GM06990 (cell line): ENCODE data around the gene TTC33.

ENCODE experiments used
- DNase-seq: peaks from one replicate; pipeline ENCODE4 v3.0.0-alpha.2; 2011; ENCODE audit not compliant: insufficient read length; ENCODE audit errors: extremely low read depth
- H3K27me3 ChIP-seq: replicated peaks from 2 replicates; pipeline ENCODE4 v1.6.0; 2011; ENCODE audit warnings: low read length; ENCODE audit not compliant: control insufficient read depth, insufficient read depth
- H3K36me3 ChIP-seq: 2 replicates; pipeline ENCODE4 v1.5.1; 2011; ENCODE audit warnings: low read length; ENCODE audit not compliant: control insufficient read depth, insufficient read depth
- H3K4me3 ChIP-seq: replicated peaks from 2 replicates; pipeline ENCODE4 v1.5.1; 2011; ENCODE audit warnings: low read depth, mild to moderate bottlenecking, control low read depth, low read length
- TF ChIP-seq, protein P1 (sequence below): IDR thresholded peaks from 2 replicates; pipeline ENCODE4 v1.5.1; 2011; ENCODE audit warnings: low read length, control low read depth, mild to moderate bottlenecking, inconsistent platforms; ENCODE audit not compliant: insufficient read depth, poor library complexity, severe bottlenecking

TTC33 gene

GRCh38 chr5:40623480-40624420 is 132.0 kb downstream of the TTC33 start:
- H3K27me3 ChIP-seq, result no peaks in the 10 kb centered on the region

DNA sequence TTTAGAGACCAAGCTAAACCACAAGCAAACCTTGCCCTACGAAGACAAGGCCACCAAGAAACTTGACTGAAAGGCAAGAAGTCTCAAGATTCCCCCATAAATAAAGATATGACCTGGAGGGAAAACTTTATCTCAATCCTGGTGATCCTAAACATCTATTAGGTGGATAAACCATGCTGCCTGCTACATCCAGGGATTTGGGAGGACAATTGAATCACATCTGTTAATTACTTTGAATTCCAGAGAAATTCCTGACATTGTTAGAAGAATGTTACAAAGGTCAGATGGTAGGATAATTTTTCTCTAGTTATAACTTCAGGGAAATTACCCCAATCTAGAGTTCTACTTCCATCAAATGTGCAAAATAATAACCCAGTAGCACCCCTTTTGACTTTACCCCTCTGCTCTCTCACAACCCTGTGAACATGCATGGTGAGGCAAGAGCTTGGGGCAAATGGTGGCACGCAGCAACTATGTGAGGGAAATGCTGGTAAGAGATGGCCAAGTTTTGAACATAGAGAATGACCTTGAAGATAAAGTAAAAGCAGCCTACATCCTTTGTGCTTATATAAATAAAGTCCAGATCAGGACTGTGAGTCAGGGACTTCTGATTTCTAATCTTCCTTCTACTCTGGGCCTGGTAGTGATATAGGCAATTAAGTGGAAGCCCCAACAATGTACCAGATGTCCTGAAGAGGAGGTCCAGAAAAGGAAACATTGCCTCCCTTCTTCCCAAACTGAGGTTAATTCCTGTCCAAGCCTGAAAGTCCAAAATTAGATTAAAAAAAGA is 133.1 kb downstream of the TTC33 start:
- DNase-seq, result no peak
- Histone ChIP-seq H3K36me3 (no peaks in the 10 kb centered on the region), H3K4me3 (no peak overlapping the region), H3K27me3 (no peaks in the 10 kb centered on the region)
- TF ChIP-seq, protein P1, sequence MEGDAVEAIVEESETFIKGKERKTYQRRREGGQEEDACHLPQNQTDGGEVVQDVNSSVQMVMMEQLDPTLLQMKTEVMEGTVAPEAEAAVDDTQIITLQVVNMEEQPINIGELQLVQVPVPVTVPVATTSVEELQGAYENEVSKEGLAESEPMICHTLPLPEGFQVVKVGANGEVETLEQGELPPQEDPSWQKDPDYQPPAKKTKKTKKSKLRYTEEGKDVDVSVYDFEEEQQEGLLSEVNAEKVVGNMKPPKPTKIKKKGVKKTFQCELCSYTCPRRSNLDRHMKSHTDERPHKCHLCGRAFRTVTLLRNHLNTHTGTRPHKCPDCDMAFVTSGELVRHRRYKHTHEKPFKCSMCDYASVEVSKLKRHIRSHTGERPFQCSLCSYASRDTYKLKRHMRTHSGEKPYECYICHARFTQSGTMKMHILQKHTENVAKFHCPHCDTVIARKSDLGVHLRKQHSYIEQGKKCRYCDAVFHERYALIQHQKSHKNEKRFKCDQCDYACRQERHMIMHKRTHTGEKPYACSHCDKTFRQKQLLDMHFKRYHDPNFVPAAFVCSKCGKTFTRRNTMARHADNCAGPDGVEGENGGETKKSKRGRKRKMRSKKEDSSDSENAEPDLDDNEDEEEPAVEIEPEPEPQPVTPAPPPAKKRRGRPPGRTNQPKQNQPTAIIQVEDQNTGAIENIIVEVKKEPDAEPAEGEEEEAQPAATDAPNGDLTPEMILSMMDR, result no peak

More at GRCh38 chr5:40623480-40624420, 132.0 kb downstream of the TTC33 start:
- Histone ChIP-seq H3K36me3 (no peaks in the 10 kb centered on the region), H3K4me3 (no peak overlapping the region)
- TF ChIP-seq, protein P1, result no peak
- DNase-seq, result no peak

DNA sequence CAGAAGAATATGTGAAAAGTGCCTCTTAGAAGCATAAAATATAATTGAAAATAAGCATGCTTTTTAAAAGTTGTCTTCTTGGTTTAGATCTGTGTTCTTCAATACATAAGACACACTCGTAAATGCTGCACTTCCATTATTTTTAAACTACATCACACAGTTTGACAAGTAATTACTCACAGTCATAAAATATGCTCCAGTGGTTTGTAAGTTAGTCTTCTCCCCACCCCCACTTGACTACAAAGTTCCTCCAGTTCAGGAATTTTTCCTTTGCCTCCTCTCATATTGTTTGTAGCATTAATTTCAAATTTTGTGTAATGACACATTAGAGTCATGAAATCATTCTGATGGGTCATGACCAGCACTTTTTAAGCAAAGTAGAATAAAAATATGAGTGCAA is 136.3 kb downstream of the TTC33 start:
- H3K36me3 ChIP-seq, result no peaks in the 10 kb centered on the region
- H3K4me3 ChIP-seq, result no peak overlapping the region
- no peaks in the 10 kb centered on the region for H3K27me3 ChIP-seq
- DNase-seq, result no peak
- TF ChIP-seq, protein P1, result no peak

GRCh38 chr5:40618926-40619325 is 136.8 kb downstream of the TTC33 start:
- TF ChIP-seq, protein P1, result no peak
- H3K27me3 ChIP-seq, result no peaks in the 10 kb centered on the region
- DNase-seq, result no peak
- H3K4me3 ChIP-seq, result no peak overlapping the region
- H3K36me3 ChIP-seq, result no peaks in the 10 kb centered on the region

- peak; percentile 18 for DNase-seq
- H3K4me3 ChIP-seq, result no peak overlapping the region
- no peaks in the 10 kb centered on the region for H3K27me3 ChIP-seq
- no peaks in the 10 kb centered on the region for H3K36me3 ChIP-seq
- TF ChIP-seq, protein P1, result no peak
Measured at GRCh38 chr5:40616781-40617180, 139.0 kb downstream of the TTC33 start.
